PC-9 (cell line): ENCODE results near the gene CELF2. TPM values are rescaled to one million over a fixed set of nuclear protein-coding genes. Genes with fewer than 3 reads are reported as not detected.

ENCODE experiments used
- BruUV-seq: library from RNA; stranded (reverse); fragments of 400-500 nt; replicated peaks from 2 replicates; lab custom pipeline; 2021; lab: Mats Ljungman, UMichigan
- CTCF ChIA-PET: fragments of 300-600 bp; sonication (Branson Sonifier 250); formaldehyde crosslinking; loops from one replicate; lab custom pipeline; 2022; ENCODE audit warnings: antibody characterized with exemption; lab: Charles Lee
- POLR2A ChIA-PET: fragments of 300-600 bp; sonication (Branson Sonifier 250); formaldehyde crosslinking; loops from one replicate; lab custom pipeline; 2022; ENCODE audit warnings: antibody characterized with exemption; ENCODE audit not compliant: unreplicated experiment; lab: Charles Lee
- DNase-seq, 2 experiments: peaks; one replicate each; pipeline versions ENCODE4 v3.0.0 to v3.0.0-alpha.2; 2015 to 2022; ENCODE audit warnings: mixed read lengths in 1 of 2
- H2AFZ ChIP-seq: fragments of 200-600 bp; sonication (generic); 2 replicates; pipeline ENCODE4 v1.8.1; 2017; ENCODE audit warnings: antibody characterized with exemption
- H3F3A ChIP-seq: fragments of 200-600 bp; sonication (generic); 2 replicates; pipeline ENCODE4 v1.8.1; 2017; ENCODE audit warnings: antibody characterized with exemption, mild to moderate bottlenecking, low read depth; ENCODE audit not compliant: insufficient read depth
- H3K27ac ChIP-seq: fragments of 200-600 bp; sonication (generic); 2 replicates; pipeline ENCODE4 v1.6.1; 2016; ENCODE audit warnings: mixed run types
- H3K27me3 ChIP-seq: fragments of 200-600 bp; sonication (generic); 2 replicates; pipeline ENCODE4 v1.6.1; 2016; ENCODE audit warnings: low read depth, mixed run types; ENCODE audit not compliant: insufficient read depth
- H3K36me3 ChIP-seq: fragments of 200-600 bp; sonication (generic); 2 replicates; pipeline ENCODE4 v1.6.1; 2016; ENCODE audit warnings: low read depth, mixed run types
- H3K4me1 ChIP-seq: fragments of 200-600 bp; sonication (generic); replicated peaks from 2 replicates; pipeline ENCODE4 v1.6.1; 2016; ENCODE audit warnings: mixed run types; ENCODE audit not compliant: insufficient read depth
- H3K4me2 ChIP-seq: fragments of 200-600 bp; sonication (generic); 2 replicates; pipeline ENCODE4 v1.6.1; 2017; ENCODE audit warnings: mixed run types
- H3K4me3 ChIP-seq: fragments of 200-600 bp; sonication (generic); 2 replicates; pipeline ENCODE4 v1.6.1; 2016; ENCODE audit warnings: mixed run types
- H3K79me2 ChIP-seq: fragments of 200-600 bp; sonication (generic); 2 replicates; pipeline ENCODE4 v1.6.1; 2017; ENCODE audit warnings: low read depth, mixed run types
- H3K9me2 ChIP-seq: fragments of 200-600 bp; sonication (generic); 2 replicates; pipeline ENCODE4 v1.8.1; 2017; ENCODE audit warnings: mild to moderate bottlenecking; ENCODE audit not compliant: insufficient read depth
- H3K9me3 ChIP-seq: fragments of 200-600 bp; sonication (generic); 2 replicates; pipeline ENCODE4 v1.8.1; 2016; ENCODE audit warnings: low read depth; ENCODE audit not compliant: insufficient read depth
- H4K20me1 ChIP-seq: fragments of 200-600 bp; sonication (generic); 2 replicates; pipeline ENCODE4 v1.8.1; 2017; ENCODE audit not compliant: insufficient read depth
- CTCF ChIP-seq: fragments of 200-600 bp; sonication (generic); conservative IDR thresholded peaks from 2 replicates; pipeline ENCODE4 v1.6.1; 2017; ENCODE audit warnings: mixed run types, antibody characterized with exemption, mild to moderate bottlenecking, moderate library complexity
- EZH2 ChIP-seq: fragments of 200-600 bp; sonication (generic); IDR thresholded peaks from 2 replicates; pipeline ENCODE4 v1.8.0; 2017; ENCODE audit warnings: antibody characterized with exemption, low read depth
- intact Hi-C: fragments of 100-400 bp; cut with micrococcal nuclease; formaldehyde crosslinking; loops from one replicate; pipeline ENCODE4 v1.10.0; 2022; ENCODE audit not compliant: unreplicated experiment
- total RNA-seq: library from RNA; stranded (reverse); gene quantifications from 2 replicates; pipeline ENCODE4 v1.2.3, GENCODE V29; 2021

CELF2 gene
- total RNA-seq, 1 experiment from 2014 or later, result not detected

- peaks cover 17% of the 10 kb centered on the region for H3K27me3 ChIP-seq
- POLR2A ChIA-PET, result no interaction called here
- CTCF ChIA-PET, result no interaction called here
Observed at GRCh38 chr10:11197878-11198277, 180.2 kb downstream of the CELF2 start.

GRCh38 chr10:11201911-11202310 lies 184.2 kb downstream of the CELF2 start:
- no peaks in the 10 kb centered on the region for H3K36me3 ChIP-seq
- no peaks in the 10 kb centered on the region for H3F3A ChIP-seq
- H3K9me2 ChIP-seq, result no peaks in the 10 kb centered on the region
- no peaks in the 10 kb centered on the region for H4K20me1 ChIP-seq
- peaks cover 11% of the 10 kb centered on the region; the same call in 1 of the 2 replicates for H3K27me3 ChIP-seq
- no peak overlapping the region for H3K4me3 ChIP-seq
- no peak overlapping the region for H3K27ac ChIP-seq
- intact Hi-C loops, result no loop called here
- TF ChIP-seq EZH2 (no peak), CTCF (no peak)
- POLR2A ChIA-PET, result no interaction called here
- H3K4me2 ChIP-seq, result no peak overlapping the region
- no TSS peak for BruUV-seq
- no peak for DNase-seq
- H3K4me1 ChIP-seq, result no peaks in the 10 kb centered on the region
- CTCF ChIA-PET, result no interaction called here
- no peaks in the 10 kb centered on the region for H3K79me2 ChIP-seq
- H3K9me3 ChIP-seq, result no peaks in the 10 kb centered on the region
- no peak overlapping the region for H2AFZ ChIP-seq

More at GRCh38 chr10:11197878-11198277, 180.2 kb downstream of the CELF2 start:
- Histone ChIP-seq H3F3A (no peaks in the 10 kb centered on the region), H3K79me2 (no peaks in the 10 kb centered on the region), H3K4me3 (no peak overlapping the region), H3K4me2 (no peak overlapping the region), H3K9me2 (no peaks in the 10 kb centered on the region), H4K20me1 (no peaks in the 10 kb centered on the region), H3K4me1 (no peaks in the 10 kb centered on the region), H3K9me3 (no peaks in the 10 kb centered on the region), H3K36me3 (no peaks in the 10 kb centered on the region), H2AFZ (no peak overlapping the region), H3K27ac (no peak overlapping the region)
- TF ChIP-seq CTCF (no peak), EZH2 (no peak)
- intact Hi-C loops, result no loop called here
- no peak for DNase-seq
- no TSS peak for BruUV-seq

GRCh38 chr10:11204351-11204942 lies 186.8 kb downstream of the CELF2 start:
- H3K9me3 ChIP-seq, result no peaks in the 10 kb centered on the region
- H4K20me1 ChIP-seq, result no peaks in the 10 kb centered on the region
- ChIA-PET POLR2A (no interaction called here), CTCF (no interaction called here)
- H3K9me2 ChIP-seq, result no peaks in the 10 kb centered on the region
- intact Hi-C loops, result no loop called here
- no peak overlapping the region for H2AFZ ChIP-seq
- TF ChIP-seq CTCF, result no peak
- TF ChIP-seq EZH2, result no peak
- H3K27me3 ChIP-seq, result peaks cover 28% of the 10 kb centered on the region
- no TSS peak for BruUV-seq
- no peak overlapping the region for H3K4me2 ChIP-seq
- no peaks in the 10 kb centered on the region for H3K79me2 ChIP-seq
- H3K4me1 ChIP-seq, result no peaks in the 10 kb centered on the region
- no peak for DNase-seq
- H3K36me3 ChIP-seq, result no peaks in the 10 kb centered on the region
- H3F3A ChIP-seq, result no peaks in the 10 kb centered on the region
- H3K4me3 ChIP-seq, result no peak overlapping the region
- H3K27ac ChIP-seq, result no peak overlapping the region
